ENCODE data around the gene TPSD1.

DNA sequence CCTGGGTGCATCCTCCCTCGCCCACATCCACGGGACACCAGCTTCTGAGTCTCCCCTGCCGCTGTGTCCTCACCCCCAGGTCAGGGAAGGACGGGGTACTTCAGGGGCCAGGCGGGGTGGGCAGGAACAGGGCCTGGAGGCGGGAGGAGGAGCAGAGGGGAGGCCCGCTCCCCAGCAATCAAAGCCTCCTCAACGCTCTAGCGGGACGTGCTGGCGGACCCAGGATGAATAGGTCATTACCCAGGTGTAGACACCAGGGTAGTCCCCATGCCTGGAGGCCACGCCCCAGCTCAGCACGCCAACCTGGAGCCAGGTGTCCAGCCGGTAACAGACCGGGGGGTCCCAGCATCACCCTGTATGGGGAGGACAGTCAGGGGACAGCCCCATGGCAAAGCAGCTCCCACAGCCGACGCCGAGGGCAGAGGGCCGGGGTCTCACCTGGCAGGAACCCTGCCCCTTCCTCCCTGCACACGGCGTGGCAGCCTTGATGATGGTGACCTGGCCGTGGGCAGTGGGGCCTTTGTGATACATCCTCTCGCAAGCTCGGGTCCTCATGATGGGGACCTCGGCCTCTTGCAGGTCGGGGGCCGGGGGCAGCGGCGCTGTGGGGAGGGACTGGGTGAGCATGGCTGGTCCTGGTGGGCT lies 24.2 kb downstream of the TPSD1 start:
- TF ChIP-seq, protein P1, sequence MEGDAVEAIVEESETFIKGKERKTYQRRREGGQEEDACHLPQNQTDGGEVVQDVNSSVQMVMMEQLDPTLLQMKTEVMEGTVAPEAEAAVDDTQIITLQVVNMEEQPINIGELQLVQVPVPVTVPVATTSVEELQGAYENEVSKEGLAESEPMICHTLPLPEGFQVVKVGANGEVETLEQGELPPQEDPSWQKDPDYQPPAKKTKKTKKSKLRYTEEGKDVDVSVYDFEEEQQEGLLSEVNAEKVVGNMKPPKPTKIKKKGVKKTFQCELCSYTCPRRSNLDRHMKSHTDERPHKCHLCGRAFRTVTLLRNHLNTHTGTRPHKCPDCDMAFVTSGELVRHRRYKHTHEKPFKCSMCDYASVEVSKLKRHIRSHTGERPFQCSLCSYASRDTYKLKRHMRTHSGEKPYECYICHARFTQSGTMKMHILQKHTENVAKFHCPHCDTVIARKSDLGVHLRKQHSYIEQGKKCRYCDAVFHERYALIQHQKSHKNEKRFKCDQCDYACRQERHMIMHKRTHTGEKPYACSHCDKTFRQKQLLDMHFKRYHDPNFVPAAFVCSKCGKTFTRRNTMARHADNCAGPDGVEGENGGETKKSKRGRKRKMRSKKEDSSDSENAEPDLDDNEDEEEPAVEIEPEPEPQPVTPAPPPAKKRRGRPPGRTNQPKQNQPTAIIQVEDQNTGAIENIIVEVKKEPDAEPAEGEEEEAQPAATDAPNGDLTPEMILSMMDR (IDR thresholded peaks at IDR 0.05), result no peak
- TF ChIP-seq SMC3 (IDR thresholded peaks at IDR 0.05) (no peak), EP300 (IDR thresholded peaks at IDR 0.05) (no peak), POLR2A (IDR thresholded peaks at IDR 0.05; ENCODE audit: low read length) (no peak), MAFK (IDR thresholded peaks at IDR 0.05; ENCODE audit: partially characterized antibody) (no peak), MAZ (IDR thresholded peaks at IDR 0.05; ENCODE audit: borderline replicate concordance, low read depth, low read length) (no peak), HOXB5 (CRISPR knock-in tag; IDR thresholded peaks at IDR 0.05) (no peak), GATA3 (IDR thresholded peaks at IDR 0.05; ENCODE audit: borderline replicate concordance) (no peak), NR3C1 (IDR thresholded peaks at IDR 0.05) (no peak)
- TF ChIP-seq, protein P2, sequence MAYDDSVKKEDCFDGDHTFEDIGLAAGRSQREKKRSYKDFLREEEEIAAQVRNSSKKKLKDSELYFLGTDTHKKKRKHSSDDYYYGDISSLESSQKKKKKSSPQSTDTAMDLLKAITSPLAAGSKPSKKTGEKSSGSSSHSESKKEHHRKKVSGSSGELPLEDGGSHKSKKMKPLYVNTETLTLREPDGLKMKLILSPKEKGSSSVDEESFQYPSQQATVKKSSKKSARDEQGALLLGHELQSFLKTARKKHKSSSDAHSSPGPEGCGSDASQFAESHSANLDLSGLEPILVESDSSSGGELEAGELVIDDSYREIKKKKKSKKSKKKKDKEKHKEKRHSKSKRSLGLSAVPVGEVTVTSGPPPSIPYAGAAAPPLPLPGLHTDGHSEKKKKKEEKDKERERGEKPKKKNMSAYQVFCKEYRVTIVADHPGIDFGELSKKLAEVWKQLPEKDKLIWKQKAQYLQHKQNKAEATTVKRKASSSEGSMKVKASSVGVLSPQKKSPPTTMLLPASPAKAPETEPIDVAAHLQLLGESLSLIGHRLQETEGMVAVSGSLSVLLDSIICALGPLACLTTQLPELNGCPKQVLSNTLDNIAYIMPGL (CRISPR knock-in tag; IDR thresholded peaks at IDR 0.05; ENCODE audit: borderline replicate concordance), result no peak

Measured in A549 (cell line).